BLaER1 treated with 17β-estradiol and CSF1 and Interleukin-3, amounts not matched to agents 10 nM and 100 nM (cell line): ENCODE data around the gene TOX3.
A peak's percentile ranks its signal among the peaks of the same experiment; 100 is the strongest.

ENCODE experiments used
- H3K27ac ChIP-seq, 11 experiments: shearing (Covaris generic); formaldehyde crosslinking; 2 replicates each; pipeline ENCODE4 v1.8.1; 2022
- H3K27me3 ChIP-seq, 11 experiments: shearing (Covaris generic); formaldehyde crosslinking; 2 replicates each; pipeline ENCODE4 v1.8.1; 2022
- H3K36me3 ChIP-seq, 11 experiments: shearing (Covaris generic); formaldehyde crosslinking; 2 replicates each; pipeline ENCODE4 v1.8.1; 2022
- H3K4me1 ChIP-seq, 10 experiments: shearing (Covaris generic); formaldehyde crosslinking; 2 replicates each; pipeline ENCODE4 v1.8.1; 2022
- H3K4me2 ChIP-seq, 11 experiments: shearing (Covaris generic); formaldehyde crosslinking; 2 replicates each; pipeline ENCODE4 v1.8.1; 2022
- H3K4me3 ChIP-seq, 10 experiments: shearing (Covaris generic); formaldehyde crosslinking; 2 replicates each; pipeline ENCODE4 v1.8.1; 2022
- H3K9ac ChIP-seq, 11 experiments: shearing (Covaris generic); formaldehyde crosslinking; 2 replicates each; pipeline ENCODE4 v1.8.1; 2022
- H3K9me3 ChIP-seq, 11 experiments: shearing (Covaris generic); formaldehyde crosslinking; replicated peaks in 1 of 11; 2 replicates each; pipeline ENCODE4 v1.8.1; 2022
- H4K20me1 ChIP-seq, 11 experiments: shearing (Covaris generic); formaldehyde crosslinking; 2 replicates each; pipeline ENCODE4 v1.8.1; 2022
- Cebpa-rat ChIP-seq, 11 experiments: shearing (Covaris generic); IDR thresholded peaks; 2 replicates each; pipeline ENCODE4 v1.8.1; 2022

The TOX3 gene

DNA sequence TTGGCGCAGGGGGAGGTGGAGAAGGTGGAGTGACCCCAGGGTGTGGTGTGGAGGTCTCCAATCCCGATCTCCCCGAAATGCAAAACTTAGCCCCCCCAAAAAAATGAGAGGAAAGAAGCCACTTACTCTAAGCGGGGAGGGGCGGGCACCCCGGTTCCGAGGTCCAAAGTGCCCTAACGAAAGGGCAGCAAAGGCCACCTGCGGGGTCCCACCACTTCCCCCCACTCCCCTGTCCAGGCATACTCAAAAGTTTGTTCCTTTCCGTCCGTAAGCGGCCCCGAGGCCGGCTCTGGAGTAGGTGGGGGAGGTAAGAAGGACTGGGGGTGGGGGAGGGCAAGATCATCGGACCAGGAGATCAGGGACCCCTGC lies 1.1 kb downstream of the TOX3 start:
- Histone ChIP-seq H3K27me3 (peaks cover 27 to 53% (median 39%) of the 10 kb centered on the region in 11 experiments), H3K4me3 (peak overlapping the region; percentile 64 to 80 (median 76)), H3K4me2 (peak overlapping the region; percentile 84 to 97 (median 94)), H3K9me3 (no peaks in the 10 kb centered on the region), H3K36me3 (no peaks in the 10 kb centered on the region), H4K20me1 (no peaks in the 10 kb centered on the region; a peak in 1 of 22 replicates), H3K4me1 (peaks cover 11 to 30% (median 26%) of the 10 kb centered on the region in 10 experiments; a peak in 19 of 20 replicates), H3K27ac (peak overlapping the region in 2 of 11 experiments; percentile 14 to 21; a peak in 1 of 22 replicates), H3K9ac (peak overlapping the region in 9 of 11 experiments; percentile 3 to 84 (median 74); a peak in 12 of 22 replicates)
- no peak for TF ChIP-seq Cebpa-rat (IDR thresholded peaks at IDR 0.05)

DNA sequence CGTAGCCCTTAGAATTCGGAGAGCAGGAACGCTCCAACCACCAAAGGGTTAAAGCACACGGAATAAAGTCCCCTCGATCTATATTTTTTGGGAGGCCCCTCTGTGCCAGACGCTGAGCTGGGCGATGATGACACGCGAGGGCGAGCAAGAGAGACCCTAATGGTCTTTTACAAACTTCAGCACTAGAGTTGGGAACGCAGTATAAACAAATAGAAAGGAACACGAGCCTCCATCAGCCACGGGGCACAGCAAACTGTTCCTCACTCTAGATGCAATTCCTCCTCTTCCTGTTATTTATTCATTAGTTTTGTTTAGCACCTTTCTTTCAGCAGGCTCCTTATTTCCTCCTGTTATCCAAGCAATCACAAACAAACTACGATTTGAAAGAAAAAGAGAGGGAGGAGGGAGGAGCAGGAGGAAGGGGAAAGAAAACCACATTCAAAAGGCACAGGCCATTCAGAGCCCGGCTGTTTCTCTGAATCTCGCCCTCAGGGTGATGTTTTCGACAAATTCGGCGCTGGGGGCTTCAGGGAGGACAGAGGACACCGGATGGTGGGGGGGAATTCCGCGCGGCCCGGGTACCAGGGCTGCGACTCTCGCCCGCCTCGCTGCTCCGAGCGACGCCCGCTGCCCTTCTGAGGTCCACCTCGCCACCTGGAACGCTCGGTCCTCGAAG lies 1.6 kb downstream of the TOX3 start:
- Histone ChIP-seq H3K4me2 (peak overlapping the region; percentile 84 to 97 (median 94)), H3K9me3 (no peaks in the 10 kb centered on the region), H4K20me1 (no peaks in the 10 kb centered on the region; a peak in 1 of 22 replicates), H3K4me3 (peak overlapping the region; percentile 64 to 80 (median 76)), H3K27ac (peak overlapping the region in 3 of 11 experiments; percentile 14 to 21 (median 19); a peak in 2 of 22 replicates), H3K36me3 (no peaks in the 10 kb centered on the region), H3K27me3 (peaks cover 27 to 53% (median 39%) of the 10 kb centered on the region in 11 experiments), H3K4me1 (peaks cover 11 to 30% (median 26%) of the 10 kb centered on the region in 10 experiments; a peak in 19 of 20 replicates), H3K9ac (peak overlapping the region in 8 of 11 experiments; percentile 3 to 84 (median 57); a peak in 11 of 22 replicates)
- no peak for TF ChIP-seq Cebpa-rat (IDR thresholded peaks at IDR 0.05)

DNA sequence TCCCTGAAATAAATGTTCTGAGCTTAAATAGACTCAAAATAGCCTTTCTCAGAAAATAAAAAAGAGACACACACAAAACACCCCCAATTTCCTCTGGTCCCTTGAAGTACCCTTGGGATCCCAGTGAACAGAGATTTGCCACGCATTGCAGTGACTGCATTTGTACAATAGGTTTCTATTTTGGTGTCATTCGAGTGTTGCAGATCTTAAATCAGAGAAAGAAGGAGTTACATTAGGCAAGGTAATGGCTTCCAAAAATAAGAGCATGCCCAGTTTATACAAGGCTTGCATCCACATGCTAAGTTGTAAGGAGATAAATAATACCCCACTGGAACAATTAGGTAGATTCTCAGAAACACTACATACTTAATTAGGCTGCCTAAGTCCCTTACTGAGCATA lies 2.2 kb downstream of the TOX3 start:
- peak overlapping the region in 1 of 11 experiments; percentile 19; a peak in 2 of 22 replicates for H3K27ac ChIP-seq
- peak overlapping the region in 6 of 10 experiments; percentile 64 to 78 (median 76); a peak in 9 of 20 replicates for H3K4me3 ChIP-seq
- H3K9ac ChIP-seq: peak overlapping the region in 4 of 11 experiments; percentile 80 to 84 (median 81); a peak in 3 of 22 replicates
- H3K36me3 ChIP-seq: no peaks in the 10 kb centered on the region
- H4K20me1 ChIP-seq: no peaks in the 10 kb centered on the region; a peak in 1 of 22 replicates
- no peaks in the 10 kb centered on the region for H3K9me3 ChIP-seq
- peaks cover 27 to 53% (median 39%) of the 10 kb centered on the region in 11 experiments for H3K27me3 ChIP-seq
- peak overlapping the region; percentile 84 to 97 (median 94) for H3K4me2 ChIP-seq
- no peak for TF ChIP-seq Cebpa-rat (IDR thresholded peaks at IDR 0.05)
- peaks cover 11 to 30% (median 26%) of the 10 kb centered on the region in 10 experiments; a peak in 19 of 20 replicates for H3K4me1 ChIP-seq

DNA sequence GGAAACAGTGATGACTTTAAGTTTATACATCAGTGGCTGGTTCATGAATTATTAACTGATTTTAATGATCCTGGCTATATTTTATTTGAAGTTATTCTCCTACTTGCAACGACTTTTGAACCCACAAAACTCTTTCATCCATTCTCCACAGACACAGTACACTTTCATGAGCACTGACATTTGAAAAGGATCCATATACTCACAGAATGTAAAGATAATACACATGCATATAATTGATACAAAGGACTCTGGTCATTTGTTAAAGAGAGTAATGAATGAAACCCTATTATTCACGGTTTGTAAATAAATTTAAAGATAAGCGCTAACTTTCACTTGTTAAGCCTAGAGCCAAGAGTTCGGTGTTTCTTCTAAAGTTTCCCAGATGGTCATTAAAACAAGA lies 3.3 kb downstream of the TOX3 start:
- Histone ChIP-seq H3K4me3 (no peak overlapping the region), H3K27ac (no peak overlapping the region), H3K4me2 (no peak overlapping the region; a peak in 1 of 22 replicates), H4K20me1 (no peaks in the 10 kb centered on the region; a peak in 1 of 22 replicates), H3K9ac (no peak overlapping the region), H3K27me3 (peaks cover 26 to 43% (median 34%) of the 10 kb centered on the region in 11 experiments), H3K9me3 (no peaks in the 10 kb centered on the region), H3K36me3 (no peaks in the 10 kb centered on the region), H3K4me1 (peaks cover 16 to 30% (median 26%) of the 10 kb centered on the region in 10 experiments)
- no peak for TF ChIP-seq Cebpa-rat (IDR thresholded peaks at IDR 0.05)

DNA sequence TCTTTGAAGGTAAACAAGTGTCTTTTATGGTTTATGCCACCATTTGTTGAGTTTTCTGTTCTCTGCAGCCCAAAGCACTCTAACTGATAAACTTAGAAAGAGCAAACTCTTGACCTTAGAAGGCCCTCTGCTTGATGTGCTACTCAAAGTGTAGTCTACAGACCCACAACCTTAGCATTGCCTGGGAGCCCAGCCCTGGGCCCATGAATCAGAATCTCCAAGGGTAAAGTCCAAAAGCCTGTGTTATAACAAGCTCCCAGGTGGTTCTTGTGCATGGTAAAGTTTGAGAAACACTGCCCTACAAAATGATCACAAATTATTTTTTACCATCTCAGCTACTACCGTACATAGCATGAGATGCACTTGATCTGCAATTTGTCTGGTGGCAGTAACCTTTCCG lies 6.0 kb downstream of the TOX3 start:
- Histone ChIP-seq H3K4me1 (peaks cover 15 to 22% (median 17%) of the 10 kb centered on the region in 10 experiments), H3K36me3 (no peaks in the 10 kb centered on the region), H3K27me3 (peaks cover 4 to 15% (median 7%) of the 10 kb centered on the region in 11 experiments; a peak in 15 of 22 replicates), H3K4me2 (no peak overlapping the region), H3K9me3 (no peaks in the 10 kb centered on the region), H3K4me3 (no peak overlapping the region), H4K20me1 (no peaks in the 10 kb centered on the region), H3K27ac (no peak overlapping the region), H3K9ac (no peak overlapping the region)
- no peak for TF ChIP-seq Cebpa-rat (IDR thresholded peaks at IDR 0.05)

DNA sequence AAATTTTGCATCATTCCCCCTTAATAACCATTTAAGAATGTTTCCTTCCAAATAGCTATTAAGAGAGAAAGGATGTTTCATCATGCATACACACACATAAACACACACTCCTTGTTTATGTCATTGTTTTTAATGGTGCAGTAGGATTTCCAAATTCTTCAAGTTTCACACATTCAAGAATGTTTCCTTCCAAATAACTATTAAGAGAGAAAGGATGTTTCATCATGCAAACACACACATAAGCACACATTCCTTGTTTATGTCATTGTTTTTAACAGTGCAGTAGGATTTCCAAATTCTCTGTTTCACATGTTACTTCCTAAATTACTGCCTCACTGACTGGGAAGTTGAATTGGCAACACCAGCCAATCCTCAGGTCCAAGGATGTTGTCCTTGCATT lies 7.8 kb downstream of the TOX3 start:
- Histone ChIP-seq H3K4me1 (peaks cover 0 to 6% (median under 1%) of the 10 kb centered on the region in 10 experiments; a peak in 7 of 20 replicates), H4K20me1 (no peaks in the 10 kb centered on the region), H3K27ac (no peak overlapping the region), H3K36me3 (no peaks in the 10 kb centered on the region), H3K27me3 (no peaks in the 10 kb centered on the region), H3K4me2 (no peak overlapping the region), H3K9ac (no peak overlapping the region), H3K4me3 (no peak overlapping the region), H3K9me3 (no peaks in the 10 kb centered on the region; a peak in 1 of 22 replicates)
- TF ChIP-seq Cebpa-rat (IDR thresholded peaks at IDR 0.05): no peak

DNA sequence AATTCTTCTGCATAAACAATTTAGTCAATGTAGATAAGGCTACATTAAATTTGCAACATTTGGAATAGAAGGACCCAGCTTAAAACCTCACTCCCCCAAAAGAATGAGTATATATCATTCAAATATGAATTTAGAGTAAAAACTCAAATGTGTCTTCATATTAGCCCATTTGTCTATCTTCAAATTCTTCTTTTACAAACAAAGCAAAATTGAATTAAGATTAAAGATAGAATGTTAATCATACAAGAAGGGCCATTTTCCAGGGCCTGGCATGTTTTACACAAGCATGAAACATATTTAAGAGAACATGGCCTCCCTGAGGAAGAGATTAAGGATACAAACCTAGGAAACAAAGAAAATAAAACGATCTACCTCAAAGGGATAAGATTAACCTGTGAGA lies 8.4 kb downstream of the TOX3 start:
- Histone ChIP-seq H3K4me2 (no peak overlapping the region), H4K20me1 (no peaks in the 10 kb centered on the region), H3K9ac (no peak overlapping the region), H3K27ac (no peak overlapping the region), H3K4me1 (peaks cover 0 to 6% (median 0%) of the 10 kb centered on the region in 10 experiments; a peak in 2 of 20 replicates), H3K27me3 (no peaks in the 10 kb centered on the region), H3K36me3 (no peaks in the 10 kb centered on the region), H3K4me3 (no peak overlapping the region), H3K9me3 (no peaks in the 10 kb centered on the region; a peak in 1 of 22 replicates)
- no peak for TF ChIP-seq Cebpa-rat (IDR thresholded peaks at IDR 0.05)

DNA sequence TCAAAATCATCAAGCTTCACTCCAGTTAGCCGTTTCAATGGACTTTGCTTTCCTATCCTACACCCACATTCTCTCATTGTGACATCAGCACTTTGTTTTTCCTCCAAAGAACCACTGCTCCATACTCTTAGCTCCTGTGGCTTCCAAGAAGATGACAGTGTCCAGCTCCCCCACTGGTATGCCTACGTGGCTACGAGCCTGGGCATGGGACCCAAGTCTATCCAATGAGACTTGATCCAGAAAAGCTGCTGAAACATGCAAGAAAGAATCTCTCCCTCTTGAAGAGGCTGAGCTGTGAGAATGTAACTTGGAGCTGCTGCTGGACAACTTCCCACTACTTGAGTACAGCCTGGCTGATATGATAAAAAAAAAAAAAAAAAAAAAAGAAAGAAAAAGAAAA lies 9.4 kb downstream of the TOX3 start:
- Histone ChIP-seq H3K9me3 (peaks cover 0 to 3% (median 0%) of the 10 kb centered on the region in 11 experiments; a peak in 2 of 22 replicates), H3K27ac (no peak overlapping the region), H3K4me3 (no peak overlapping the region), H3K4me1 (peaks cover 0 to 6% (median 0%) of the 10 kb centered on the region in 10 experiments; a peak in 2 of 20 replicates), H3K36me3 (no peaks in the 10 kb centered on the region), H3K4me2 (no peak overlapping the region), H4K20me1 (no peaks in the 10 kb centered on the region), H3K27me3 (no peaks in the 10 kb centered on the region), H3K9ac (no peak overlapping the region)
- no peak for TF ChIP-seq Cebpa-rat (IDR thresholded peaks at IDR 0.05)

DNA sequence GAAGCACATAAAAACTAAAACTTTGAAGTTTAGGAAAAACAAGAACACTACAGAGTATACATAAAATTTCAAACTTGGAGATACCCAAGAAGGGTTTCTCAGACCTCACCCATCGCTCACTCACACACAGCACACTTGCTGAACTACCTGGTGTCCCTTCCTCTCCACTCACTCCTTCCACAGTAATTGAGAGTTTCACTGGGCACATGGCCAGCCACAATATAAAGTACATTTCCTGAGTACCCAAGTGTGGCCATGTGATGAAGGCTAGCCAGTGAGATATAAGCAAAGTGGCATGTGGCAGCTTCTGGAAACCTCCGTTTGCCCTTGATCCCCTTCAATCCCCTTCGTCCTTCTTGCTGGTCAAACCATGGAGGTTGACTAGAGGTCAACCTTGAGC lies 11.9 kb downstream of the TOX3 start:
- Histone ChIP-seq H3K27me3 (no peaks in the 10 kb centered on the region), H3K4me1 (peaks cover 0 to 6% (median 0%) of the 10 kb centered on the region in 10 experiments; a peak in 2 of 20 replicates), H3K4me3 (no peak overlapping the region), H3K4me2 (no peak overlapping the region), H3K9ac (no peak overlapping the region), H3K9me3 (peaks cover 0 to 10% (median 0%) of the 10 kb centered on the region in 11 experiments; a peak in 2 of 22 replicates), H3K27ac (no peak overlapping the region), H4K20me1 (no peaks in the 10 kb centered on the region), H3K36me3 (no peaks in the 10 kb centered on the region)
- no peak for TF ChIP-seq Cebpa-rat (IDR thresholded peaks at IDR 0.05)
